ENCODE results near the gene RBM8A. TPM values are rescaled to one million over a fixed set of nuclear protein-coding genes. Genes with fewer than 3 reads are reported as not detected.

The RBM8A gene
- total and polyA plus RNA-seq, 9 of the 15 experiments (the other 6 are each of a cell fraction or from before 2014, with no cell fraction given), result 215 to 1,035 (median 291) TPM

DNA sequence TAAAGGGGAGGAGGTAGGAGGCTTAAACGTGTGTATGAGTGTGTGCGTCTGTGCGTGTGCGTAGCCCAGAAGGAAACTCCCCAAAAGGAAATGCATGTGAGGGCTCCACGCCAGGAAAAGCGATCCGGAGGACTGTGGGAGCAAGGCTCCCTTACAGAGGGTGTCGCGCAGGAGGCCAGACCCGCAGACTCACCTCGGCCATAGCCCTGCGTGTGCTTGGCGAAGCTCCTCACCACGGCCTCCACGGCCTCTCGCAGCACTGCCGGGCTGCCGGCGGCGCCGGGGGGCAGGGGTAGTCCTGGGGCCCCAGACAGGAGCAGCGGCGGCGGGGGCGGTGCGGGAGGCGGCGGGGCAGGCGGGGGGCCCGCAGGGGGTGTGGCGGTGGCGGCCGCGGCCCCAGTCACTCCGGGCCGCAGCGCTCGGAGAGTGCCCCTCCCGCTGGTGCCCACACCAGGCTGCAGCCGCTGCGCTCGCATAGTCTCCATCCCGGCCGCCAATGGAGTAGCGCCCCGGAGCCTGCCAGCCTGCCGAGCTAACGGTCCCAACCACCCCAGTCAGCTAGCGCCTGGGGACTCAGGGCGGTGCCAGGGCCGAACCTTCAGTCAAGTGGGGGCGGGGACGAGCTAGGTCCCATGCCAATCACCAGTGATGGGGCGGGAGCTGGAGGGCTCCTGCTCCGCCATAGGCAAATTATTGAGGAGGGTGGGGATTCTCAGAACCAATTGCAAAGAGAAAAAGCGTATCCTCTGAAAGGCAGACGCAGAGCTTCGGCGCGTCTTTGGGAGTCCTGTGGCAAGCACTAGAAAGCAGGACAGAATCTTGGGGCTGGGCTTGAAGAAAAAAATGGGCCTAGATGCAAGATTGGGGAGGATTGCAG, 30.4 kb upstream of the RBM8A start, which contains the start of gene LIX1L (continued):
- TF ChIP-seq, protein P1, sequence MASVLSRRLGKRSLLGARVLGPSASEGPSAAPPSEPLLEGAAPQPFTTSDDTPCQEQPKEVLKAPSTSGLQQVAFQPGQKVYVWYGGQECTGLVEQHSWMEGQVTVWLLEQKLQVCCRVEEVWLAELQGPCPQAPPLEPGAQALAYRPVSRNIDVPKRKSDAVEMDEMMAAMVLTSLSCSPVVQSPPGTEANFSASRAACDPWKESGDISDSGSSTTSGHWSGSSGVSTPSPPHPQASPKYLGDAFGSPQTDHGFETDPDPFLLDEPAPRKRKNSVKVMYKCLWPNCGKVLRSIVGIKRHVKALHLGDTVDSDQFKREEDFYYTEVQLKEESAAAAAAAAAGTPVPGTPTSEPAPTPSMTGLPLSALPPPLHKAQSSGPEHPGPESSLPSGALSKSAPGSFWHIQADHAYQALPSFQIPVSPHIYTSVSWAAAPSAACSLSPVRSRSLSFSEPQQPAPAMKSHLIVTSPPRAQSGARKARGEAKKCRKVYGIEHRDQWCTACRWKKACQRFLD (CRISPR knock-in tag; IDR thresholded peaks at IDR 0.05), result no peak
- no peak for TF ChIP-seq DDX20 (tag; IDR thresholded peaks at IDR 0.05; ENCODE audit: low read depth)
- no peak for TF ChIP-seq ZNF584 (CRISPR knock-in tag; IDR thresholded peaks at IDR 0.05; ENCODE audit: low read depth)
- TF ChIP-seq, protein P2, sequence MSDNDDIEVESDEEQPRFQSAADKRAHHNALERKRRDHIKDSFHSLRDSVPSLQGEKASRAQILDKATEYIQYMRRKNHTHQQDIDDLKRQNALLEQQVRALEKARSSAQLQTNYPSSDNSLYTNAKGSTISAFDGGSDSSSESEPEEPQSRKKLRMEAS (CRISPR knock-in tag; IDR thresholded peaks at IDR 0.05), result no peak
- TF ChIP-seq, protein P3, sequence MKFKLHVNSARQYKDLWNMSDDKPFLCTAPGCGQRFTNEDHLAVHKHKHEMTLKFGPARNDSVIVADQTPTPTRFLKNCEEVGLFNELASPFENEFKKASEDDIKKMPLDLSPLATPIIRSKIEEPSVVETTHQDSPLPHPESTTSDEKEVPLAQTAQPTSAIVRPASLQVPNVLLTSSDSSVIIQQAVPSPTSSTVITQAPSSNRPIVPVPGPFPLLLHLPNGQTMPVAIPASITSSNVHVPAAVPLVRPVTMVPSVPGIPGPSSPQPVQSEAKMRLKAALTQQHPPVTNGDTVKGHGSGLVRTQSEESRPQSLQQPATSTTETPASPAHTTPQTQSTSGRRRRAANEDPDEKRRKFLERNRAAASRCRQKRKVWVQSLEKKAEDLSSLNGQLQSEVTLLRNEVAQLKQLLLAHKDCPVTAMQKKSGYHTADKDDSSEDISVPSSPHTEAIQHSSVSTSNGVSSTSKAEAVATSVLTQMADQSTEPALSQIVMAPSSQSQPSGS (CRISPR knock-in tag; IDR thresholded peaks at IDR 0.05), result no peak
- no peak for TF ChIP-seq ZNF561 (CRISPR knock-in tag; conservative IDR thresholded peaks at IDR 0.05)
- TF ChIP-seq, protein P4, sequence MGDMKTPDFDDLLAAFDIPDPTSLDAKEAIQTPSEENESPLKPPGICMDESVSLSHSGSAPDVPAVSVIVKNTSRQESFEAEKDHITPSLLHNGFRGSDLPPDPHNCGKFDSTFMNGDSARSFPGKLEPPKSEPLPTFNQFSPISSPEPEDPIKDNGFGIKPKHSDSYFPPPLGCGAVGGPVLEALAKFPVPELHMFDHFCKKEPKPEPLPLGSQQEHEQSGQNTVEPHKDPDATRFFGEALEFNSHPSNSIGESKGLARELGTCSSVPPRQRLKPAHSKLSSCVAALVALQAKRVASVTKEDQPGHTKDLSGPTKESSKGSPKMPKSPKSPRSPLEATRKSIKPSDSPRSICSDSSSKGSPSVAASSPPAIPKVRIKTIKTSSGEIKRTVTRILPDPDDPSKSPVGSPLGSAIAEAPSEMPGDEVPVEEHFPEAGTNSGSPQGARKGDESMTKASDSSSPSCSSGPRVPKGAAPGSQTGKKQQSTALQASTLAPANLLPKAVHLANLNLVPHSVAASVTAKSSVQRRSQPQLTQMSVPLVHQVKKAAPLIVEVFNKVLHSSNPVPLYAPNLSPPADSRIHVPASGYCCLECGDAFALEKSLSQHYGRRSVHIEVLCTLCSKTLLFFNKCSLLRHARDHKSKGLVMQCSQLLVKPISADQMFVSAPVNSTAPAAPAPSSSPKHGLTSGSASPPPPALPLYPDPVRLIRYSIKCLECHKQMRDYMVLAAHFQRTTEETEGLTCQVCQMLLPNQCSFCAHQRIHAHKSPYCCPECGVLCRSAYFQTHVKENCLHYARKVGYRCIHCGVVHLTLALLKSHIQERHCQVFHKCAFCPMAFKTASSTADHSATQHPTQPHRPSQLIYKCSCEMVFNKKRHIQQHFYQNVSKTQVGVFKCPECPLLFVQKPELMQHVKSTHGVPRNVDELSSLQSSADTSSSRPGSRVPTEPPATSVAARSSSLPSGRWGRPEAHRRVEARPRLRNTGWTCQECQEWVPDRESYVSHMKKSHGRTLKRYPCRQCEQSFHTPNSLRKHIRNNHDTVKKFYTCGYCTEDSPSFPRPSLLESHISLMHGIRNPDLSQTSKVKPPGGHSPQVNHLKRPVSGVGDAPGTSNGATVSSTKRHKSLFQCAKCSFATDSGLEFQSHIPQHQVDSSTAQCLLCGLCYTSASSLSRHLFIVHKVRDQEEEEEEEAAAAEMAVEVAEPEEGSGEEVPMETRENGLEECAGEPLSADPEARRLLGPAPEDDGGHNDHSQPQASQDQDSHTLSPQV (IDR thresholded peaks at IDR 0.05), result no peak
- no peak for TF ChIP-seq SRSF1 (IDR thresholded peaks at IDR 0.05; ENCODE audit: low read depth, low read length)
- TF ChIP-seq CBX2 (IDR thresholded peaks at IDR 0.05; ENCODE audit: insufficient read depth, low read length, poor library complexity, severe bottlenecking), result no peak
- TF ChIP-seq CXXC5 (CRISPR knock-in tag; IDR thresholded peaks at IDR 0.05), result peak; percentile 66
- TF ChIP-seq KDM1A (IDR thresholded peaks at IDR 0.05), result no peak
- peak; percentile 13; the same call in 1 of the 2 replicates for TF ChIP-seq ARID1B (IDR thresholded peaks at IDR 0.05)
- no peak for TF ChIP-seq CBX5 (IDR thresholded peaks at IDR 0.05; ENCODE audit: borderline replicate concordance, low read depth)
- peak; percentile 57; the same call in 1 of the 2 replicates for TF ChIP-seq RB1 (IDR thresholded peaks at IDR 0.05; ENCODE audit: low read depth)
- TF ChIP-seq HDAC1 (IDR thresholded peaks at IDR 0.05), result peak in 1 of 2 experiments; percentile 47; a peak in 2 of 4 replicates
- TF ChIP-seq CHD4 (IDR thresholded peaks at IDR 0.05; ENCODE audit: insufficient read depth, insufficient replicate concordance, low read depth, low read length, poor library complexity, severe bottlenecking), result no peak
- no peak for TF ChIP-seq MEF2D (tag; conservative IDR thresholded peaks at IDR 0.05; ENCODE audit: low read depth)
- TF ChIP-seq ZNF184 (CRISPR knock-in tag; IDR thresholded peaks at IDR 0.05), result no peak
- TF ChIP-seq GABPB2 (CRISPR knock-in tag; conservative IDR thresholded peaks at IDR 0.05), result no peak

All from K562 (cell line).